Stomach (tissue), 9 donors: ENCODE measurements around the gene AIG1. TPM values are rescaled to one million over a fixed set of nuclear protein-coding genes. Genes with fewer than 3 reads are reported as not detected.

Source experiments
- DNase-seq, 2 donors: peaks; one replicate each; pipeline versions ENCODE4 v3.0.0 to v3.0.0-alpha.2; 2013 to 2019
- H3K27ac ChIP-seq, 5 donors: fragments of 200-600 bp in 4 of 5; sonication (generic) in 4 of 5; one replicate each; pipeline ENCODE4 v1.5.1; 2013 to 2019; ENCODE audit warnings: mild to moderate bottlenecking in 1 of 5, moderate library complexity in 1 of 5
- H3K27me3 ChIP-seq, 3 donors: fragments of 200-600 bp; sonication (generic); one replicate each; pipeline ENCODE4 v1.5.1; 2017 to 2019; ENCODE audit warnings: mixed run types in 1 of 3
- H3K36me3 ChIP-seq, 4 donors: fragments of 200-600 bp; sonication (generic); 1 replicate in 3 of 4; 2 replicates in 1 of 4; pipeline ENCODE4 v1.5.1; 2016 to 2019
- H3K4me1 ChIP-seq, 4 donors: fragments of 200-600 bp; sonication (generic); one replicate each; pipeline ENCODE4 v1.5.1; 2016 to 2019
- H3K4me3 ChIP-seq, 4 donors: fragments of 200-600 bp; sonication (generic) in 3 of 4; one replicate each; pipeline ENCODE4 v1.5.1; 2016 to 2019; ENCODE audit warnings: mild to moderate bottlenecking in 1 of 4
- H3K9me3 ChIP-seq, 4 donors: fragments of 200-600 bp; sonication (generic); one replicate each; pipeline ENCODE4 v1.5.1; 2016 to 2019
- EP300 ChIP-seq: sonication (generic); formaldehyde crosslinking; IDR thresholded peaks from one replicate; pipeline ENCODE4 v1.6.1; 2017; ENCODE audit warnings: antibody characterized with exemption
- POLR2A ChIP-seq, 4 donors: fragments of 450-650 bp; IDR thresholded peaks; one replicate each; pipeline ENCODE4 v1.6.1; 2016; ENCODE audit warnings: antibody characterized with exemption in 4 of 4, control low read depth in 2 of 4, mild to moderate bottlenecking in 1 of 4, moderate library complexity in 1 of 4
- POLR2AphosphoS5 ChIP-seq, 3 donors: sonication (generic); formaldehyde crosslinking; IDR thresholded peaks; one replicate each; pipeline ENCODE4 v1.6.1; 2016; ENCODE audit warnings: antibody characterized with exemption in 3 of 3
- WGBS, 5 donors: extraction: QIAGEN DNeasy Blood & Tissue Kit in 3 of 5; methylation state at CpG; one replicate each; pipeline versions ENCODE4 v1.1.5 to v1.1.7; 2013 to 2018; 5-methylcytosine and 5-hydroxymethylcytosine counted together
- intact Hi-C: fragments of 100-400 bp; cut with DNase I; formaldehyde crosslinking; loops from one replicate; pipeline ENCODE4 v1.15.1; 2023; ENCODE audit warnings: low total_unique reads
- polyA plus RNA-seq, 3 donors: library from polyadenylated mRNA; stranded (reverse); fragments of 200-250 nt; gene quantifications; one replicate each; pipeline ENCODE4 v1.2.3, GENCODE V29; 2013
- total RNA-seq, 5 donors: library from RNA; depleted of rRNA; stranded (reverse); fragments of >200 nt; gene quantifications; one replicate each; pipeline versions ENCODE4 v1.1.0 to v1.2.3, GENCODE V29; 2014 to 2016
- TF ChIP-seq, protein P1 (sequence below), 7 experiments: fragments of 450-650 bp in 4 of 7; fragments of 200-600 bp in 3 of 7; sonication (generic) in 3 of 7; IDR thresholded peaks; one replicate each; pipeline ENCODE4 v1.5.1; 2016 to 2019; ENCODE audit warnings: antibody characterized with exemption in 7 of 7, control low read depth in 2 of 7, mild to moderate bottlenecking in 1 of 7
- donor health status: healthy with polysubstance abuse.
- donor health status: Bipolar disorder and iron deficiency.
- donor health status: healthy.

Gene AIG1
- total and polyA plus RNA-seq, 8 donors, result 10.8 to 220 (median 29.7) TPM; not detected in 1

- peaks cover 0 to 10% (median 4%) of the 10 kb centered on the region in 4 donors for H3K4me1 ChIP-seq
- peak in 1 of 2 donors; percentile 69 for DNase-seq
- no peak overlapping the region for H3K4me3 ChIP-seq
- 48 to 64% (median 60%) methylated on average over 4 of the region's 4 CpGs for WGBS, 5 donors
- TF ChIP-seq POLR2AphosphoS5 (IDR thresholded peaks at IDR 0.05) (peak in 1 of 3 donors; percentile 77), POLR2A (IDR thresholded peaks at IDR 0.05) (no peak)
- TF ChIP-seq, protein P1, sequence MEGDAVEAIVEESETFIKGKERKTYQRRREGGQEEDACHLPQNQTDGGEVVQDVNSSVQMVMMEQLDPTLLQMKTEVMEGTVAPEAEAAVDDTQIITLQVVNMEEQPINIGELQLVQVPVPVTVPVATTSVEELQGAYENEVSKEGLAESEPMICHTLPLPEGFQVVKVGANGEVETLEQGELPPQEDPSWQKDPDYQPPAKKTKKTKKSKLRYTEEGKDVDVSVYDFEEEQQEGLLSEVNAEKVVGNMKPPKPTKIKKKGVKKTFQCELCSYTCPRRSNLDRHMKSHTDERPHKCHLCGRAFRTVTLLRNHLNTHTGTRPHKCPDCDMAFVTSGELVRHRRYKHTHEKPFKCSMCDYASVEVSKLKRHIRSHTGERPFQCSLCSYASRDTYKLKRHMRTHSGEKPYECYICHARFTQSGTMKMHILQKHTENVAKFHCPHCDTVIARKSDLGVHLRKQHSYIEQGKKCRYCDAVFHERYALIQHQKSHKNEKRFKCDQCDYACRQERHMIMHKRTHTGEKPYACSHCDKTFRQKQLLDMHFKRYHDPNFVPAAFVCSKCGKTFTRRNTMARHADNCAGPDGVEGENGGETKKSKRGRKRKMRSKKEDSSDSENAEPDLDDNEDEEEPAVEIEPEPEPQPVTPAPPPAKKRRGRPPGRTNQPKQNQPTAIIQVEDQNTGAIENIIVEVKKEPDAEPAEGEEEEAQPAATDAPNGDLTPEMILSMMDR (IDR thresholded peaks at IDR 0.05), result no peak
- H3K27ac ChIP-seq, result no peak overlapping the region
- H3K36me3 ChIP-seq, result no peaks in the 10 kb centered on the region
- H3K9me3 ChIP-seq, result no peaks in the 10 kb centered on the region
- H3K27me3 ChIP-seq, result no peaks in the 10 kb centered on the region
- intact Hi-C loops, result no loop called here
Measured at GRCh38 chr6:143271024-143271423, 210.3 kb downstream of the AIG1 start.

DNA sequence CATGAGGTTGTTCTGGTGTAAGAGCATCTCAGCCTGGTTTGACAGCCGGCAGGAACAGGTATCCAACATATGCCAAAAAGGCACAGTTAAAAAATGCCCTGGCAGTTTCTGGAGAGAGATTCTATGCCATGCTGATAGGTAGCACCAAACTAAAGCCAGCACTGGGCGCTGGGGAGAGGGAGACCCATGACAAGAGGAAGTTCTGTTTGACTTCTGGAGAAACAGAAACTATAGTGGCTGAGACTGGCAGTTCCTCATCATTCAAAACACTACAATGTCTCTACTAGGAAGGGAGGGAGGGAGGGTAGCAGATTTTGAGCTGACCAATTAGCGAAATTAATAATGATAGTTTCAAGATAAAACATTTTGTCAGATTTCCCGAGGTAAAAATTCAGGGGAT, 215.7 kb downstream of the AIG1 start:
- Histone ChIP-seq H3K27me3 (no peaks in the 10 kb centered on the region), H3K27ac (no peak overlapping the region), H3K4me1 (no peaks in the 10 kb centered on the region), H3K36me3 (no peaks in the 10 kb centered on the region), H3K9me3 (no peaks in the 10 kb centered on the region), H3K4me3 (no peak overlapping the region)
- TF ChIP-seq EP300 (no peak), POLR2A (IDR thresholded peaks at IDR 0.05) (no peak), POLR2AphosphoS5 (IDR thresholded peaks at IDR 0.05) (no peak)
- TF ChIP-seq, protein P1 (IDR thresholded peaks at IDR 0.05), result no peak
- intact Hi-C loops, result no loop called here
- no peak for DNase-seq
- WGBS, 5 donors, result 69 to 81% (median 79%) methylated on average over 4 of the region's 4 CpGs

- WGBS, 5 donors, result 69 to 81% (median 79%) methylated on average over 6 of the region's 6 CpGs
- peak in 1 of 2 donors; percentile 38 for DNase-seq
- H3K9me3 ChIP-seq, result no peaks in the 10 kb centered on the region
- no peak overlapping the region for H3K27ac ChIP-seq
- peaks cover 0 to 4% (median 0%) of the 10 kb centered on the region in 4 donors for H3K36me3 ChIP-seq
- TF ChIP-seq POLR2A (IDR thresholded peaks at IDR 0.05), result no peak
- no peak for TF ChIP-seq EP300
- no peak for TF ChIP-seq POLR2AphosphoS5 (IDR thresholded peaks at IDR 0.05)
- TF ChIP-seq, protein P1 (IDR thresholded peaks at IDR 0.05), result no peak
- no peak overlapping the region for H3K4me3 ChIP-seq
- H3K27me3 ChIP-seq, result no peaks in the 10 kb centered on the region
- intact Hi-C loops, result no loop called here
- peaks cover 0 to 3% (median 0%) of the 10 kb centered on the region in 4 donors for H3K4me1 ChIP-seq
Measured at GRCh38 chr6:143279385-143279784, 218.7 kb downstream of the AIG1 start.

- TF ChIP-seq, protein P1 (IDR thresholded peaks at IDR 0.05), result no peak
- TF ChIP-seq POLR2A (IDR thresholded peaks at IDR 0.05) (no peak), POLR2AphosphoS5 (IDR thresholded peaks at IDR 0.05) (no peak), EP300 (no peak)
- Histone ChIP-seq H3K4me1 (peaks cover 0 to 19% (median 11%) of the 10 kb centered on the region in 4 donors), H3K27ac (no peak overlapping the region), H3K36me3 (peaks cover 0 to 4% (median 0%) of the 10 kb centered on the region in 4 donors), H3K27me3 (no peaks in the 10 kb centered on the region), H3K4me3 (no peak overlapping the region), H3K9me3 (no peaks in the 10 kb centered on the region)
- intact Hi-C loops, result no loop called here
- peak in 1 of 2 donors; percentile 36 for DNase-seq
- WGBS, 5 donors, result 78 to 87% (median 85%) methylated on average over 13 of the region's 13 CpGs
Measured at GRCh38 chr6:143283887-143284645, 223.4 kb downstream of the AIG1 start.
